ENCODE measurements around the gene TOX2. TPM values are rescaled to one million over a fixed set of nuclear protein-coding genes. Genes with fewer than 3 reads are reported as not detected.

The TOX2 gene
- total RNA-seq, 1 donor = 1.1 TPM

- Histone ChIP-seq H3K79me2 (ENCODE audit: insufficient read depth, low read length) (no peaks in the 10 kb centered on the region), H3K27me3 (ENCODE audit: insufficient read depth, low read length) (peaks cover 13% of the 10 kb centered on the region), H2AFZ (ENCODE audit: low read length) (no peak overlapping the region), H3K4me3 (ENCODE audit: insufficient read depth, low read length) (no peak overlapping the region), H3K9me3 (ENCODE audit: low read depth, low read length) (no peaks in the 10 kb centered on the region), H3K4me1 (ENCODE audit: insufficient read depth, low read length) (peaks cover 2% of the 10 kb centered on the region), H4K20me1 (ENCODE audit: insufficient read depth, low read length) (peaks cover 5% of the 10 kb centered on the region), H3K27ac (ENCODE audit: low read depth, low read length) (no peak overlapping the region), H3K4me2 (ENCODE audit: insufficient read depth, low read length) (no peak overlapping the region), H3K36me3 (ENCODE audit: insufficient read depth, low read length) (no peaks in the 10 kb centered on the region)
- DNase-seq (ENCODE audit: insufficient read length, low spot score, missing footprints) = no peak
- TF ChIP-seq CTCF (IDR thresholded peaks at IDR 0.05; ENCODE audit: extremely low read depth, low read depth, low read length) = no peak
These were observed 6.1 kb downstream of the TOX2 start for GRCh38 chr20:43920797-43921196.

GRCh38 chr20:43921227-43921780 lies 6.7 kb downstream of the TOX2 start:
- no peak overlapping the region for H2AFZ ChIP-seq (ENCODE audit: low read length)
- no peak overlapping the region for H3K4me2 ChIP-seq (ENCODE audit: insufficient read depth, low read length)
- no peak overlapping the region for H3K27ac ChIP-seq (ENCODE audit: low read depth, low read length)
- H3K4me1 ChIP-seq (ENCODE audit: insufficient read depth, low read length) = peaks cover 4% of the 10 kb centered on the region
- DNase-seq (ENCODE audit: insufficient read length, low spot score, missing footprints) = no peak
- no peaks in the 10 kb centered on the region for H3K79me2 ChIP-seq (ENCODE audit: insufficient read depth, low read length)
- H3K4me3 ChIP-seq (ENCODE audit: insufficient read depth, low read length) = no peak overlapping the region
- no peaks in the 10 kb centered on the region for H3K36me3 ChIP-seq (ENCODE audit: insufficient read depth, low read length)
- peaks cover 5% of the 10 kb centered on the region for H4K20me1 ChIP-seq (ENCODE audit: insufficient read depth, low read length)
- peaks cover 10% of the 10 kb centered on the region for H3K27me3 ChIP-seq (ENCODE audit: insufficient read depth, low read length)
- H3K9me3 ChIP-seq (ENCODE audit: low read depth, low read length) = no peaks in the 10 kb centered on the region
- no peak for TF ChIP-seq CTCF (IDR thresholded peaks at IDR 0.05; ENCODE audit: extremely low read depth, low read depth, low read length)

- Histone ChIP-seq H2AFZ (ENCODE audit: low read length) (no peak overlapping the region), H3K27ac (ENCODE audit: low read depth, low read length) (no peak overlapping the region), H3K79me2 (ENCODE audit: insufficient read depth, low read length) (no peaks in the 10 kb centered on the region), H4K20me1 (ENCODE audit: insufficient read depth, low read length) (peaks cover 2% of the 10 kb centered on the region), H3K4me2 (ENCODE audit: insufficient read depth, low read length) (no peak overlapping the region), H3K4me3 (ENCODE audit: insufficient read depth, low read length) (no peak overlapping the region), H3K27me3 (ENCODE audit: insufficient read depth, low read length) (peaks cover 8% of the 10 kb centered on the region), H3K36me3 (ENCODE audit: insufficient read depth, low read length) (no peaks in the 10 kb centered on the region), H3K9me3 (ENCODE audit: low read depth, low read length) (no peaks in the 10 kb centered on the region), H3K4me1 (ENCODE audit: insufficient read depth, low read length) (peaks cover 4% of the 10 kb centered on the region)
- DNase-seq (ENCODE audit: insufficient read length, low spot score, missing footprints) = no peak
- no peak for TF ChIP-seq CTCF (IDR thresholded peaks at IDR 0.05; ENCODE audit: extremely low read depth, low read depth, low read length)
These were observed 8.0 kb downstream of the TOX2 start for GRCh38 chr20:43922614-43923013.

GRCh38 chr20:43923322-43923721 lies 8.7 kb downstream of the TOX2 start:
- Histone ChIP-seq H3K27ac (ENCODE audit: low read depth, low read length) (no peak overlapping the region), H3K79me2 (ENCODE audit: insufficient read depth, low read length) (no peaks in the 10 kb centered on the region), H3K9me3 (ENCODE audit: low read depth, low read length) (no peaks in the 10 kb centered on the region), H4K20me1 (ENCODE audit: insufficient read depth, low read length) (peaks cover 2% of the 10 kb centered on the region), H3K36me3 (ENCODE audit: insufficient read depth, low read length) (no peaks in the 10 kb centered on the region), H3K4me1 (ENCODE audit: insufficient read depth, low read length) (peaks cover 4% of the 10 kb centered on the region), H3K27me3 (ENCODE audit: insufficient read depth, low read length) (peaks cover 8% of the 10 kb centered on the region), H3K4me3 (ENCODE audit: insufficient read depth, low read length) (no peak overlapping the region), H2AFZ (ENCODE audit: low read length) (no peak overlapping the region), H3K4me2 (ENCODE audit: insufficient read depth, low read length) (no peak overlapping the region)
- no peak for DNase-seq (ENCODE audit: insufficient read length, low spot score, missing footprints)
- TF ChIP-seq CTCF (IDR thresholded peaks at IDR 0.05; ENCODE audit: extremely low read depth, low read depth, low read length) = no peak
